HK-2 (cell line): ENCODE measurements around the gene APRT.
"Not testable (repeated sequence)": the region's sequence is repeated elsewhere in the genome, so short reads cannot be mapped to it uniquely, and the experiment has no call there.

ENCODE experiments used
- DNase-seq: peaks from one replicate; pipeline ENCODE4 v3.0.0-alpha.2; 2018; ENCODE audit not compliant: unreplicated experiment

The APRT gene

GRCh38 chr16:88788749-88789148 is 23.0 kb downstream of the APRT start:
- DNase-seq, result not testable (repeated sequence)

DNA sequence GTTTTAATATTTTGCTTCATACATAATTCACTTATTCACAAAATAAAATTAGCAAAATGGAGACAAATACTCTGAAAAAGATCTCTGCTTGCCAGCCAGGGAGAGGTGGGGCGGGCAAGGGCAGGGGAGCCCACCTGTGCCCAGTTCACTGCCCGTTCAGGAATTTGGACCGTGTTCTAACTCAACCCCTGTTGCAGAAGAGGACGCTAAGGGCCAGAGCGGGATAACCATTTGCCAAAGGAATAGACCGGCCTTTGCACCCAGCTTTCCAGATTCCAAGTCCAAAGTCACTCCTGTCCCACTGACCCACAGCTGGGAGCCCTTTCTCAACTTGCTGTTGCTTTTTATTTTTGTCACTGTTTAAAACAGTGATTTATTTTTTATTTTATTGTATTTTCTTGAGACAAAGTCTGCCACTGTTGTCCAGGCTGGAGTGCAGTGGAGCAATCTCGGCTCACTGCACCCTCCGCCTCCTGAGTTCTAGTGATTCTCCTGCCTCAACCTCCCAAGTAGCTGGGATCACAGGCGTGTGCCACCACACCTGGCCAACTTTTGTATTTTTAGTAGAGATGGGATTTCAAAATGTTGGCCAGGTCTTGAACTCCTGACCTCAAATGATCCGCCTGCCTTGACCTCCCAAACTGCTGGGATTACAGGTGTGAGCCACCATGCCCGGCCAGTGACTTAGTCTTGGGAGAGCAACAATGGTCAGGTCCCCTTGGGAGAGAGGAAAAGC is 24.0 kb downstream of the APRT start:
- no peak for DNase-seq

DNA sequence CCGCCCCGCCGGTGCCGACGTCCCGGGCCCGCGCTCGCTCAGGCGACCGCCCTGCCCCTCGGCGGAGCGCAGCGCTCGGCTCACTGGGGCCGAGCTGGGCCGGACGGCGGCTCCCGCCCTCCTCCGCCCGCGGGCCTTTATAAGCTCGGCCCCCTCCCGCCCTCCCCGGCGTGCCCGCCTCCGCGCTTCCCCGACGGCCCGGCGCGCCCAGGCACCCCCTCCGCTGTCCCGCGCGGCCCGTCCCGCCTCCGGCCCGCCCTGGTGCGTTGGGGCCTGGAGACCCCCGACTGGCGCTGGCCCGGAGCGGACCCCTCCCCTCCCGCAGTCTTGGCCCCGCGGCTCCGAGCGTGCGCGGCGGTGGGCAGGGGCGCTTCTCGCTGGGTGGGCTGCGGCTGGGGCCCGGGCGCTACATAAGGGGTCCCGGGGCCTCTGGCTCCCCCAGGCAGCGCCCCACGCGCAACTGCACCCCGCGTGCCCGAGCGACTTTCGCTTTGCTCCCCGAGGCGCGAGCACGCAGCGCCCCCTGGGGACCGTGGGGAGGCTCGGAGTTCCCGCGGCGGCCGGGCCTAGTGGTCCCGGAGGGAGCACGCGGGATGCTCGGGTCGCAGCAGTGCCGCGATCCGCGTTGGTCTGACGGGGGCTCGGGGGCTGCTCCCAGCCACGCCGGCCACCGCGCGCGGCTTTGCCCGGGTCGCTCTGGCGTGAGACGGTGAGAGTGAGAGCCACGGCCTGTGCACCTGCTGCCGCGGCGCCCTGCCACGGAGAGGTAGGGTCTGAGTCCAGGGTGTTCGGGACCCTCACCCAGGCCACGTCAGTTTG is 26.4 kb downstream of the APRT start, which contains the start of gene PIEZO1:
PIEZO1 (minus strand) TSS at position 115 of the 819 bp plus-strand sequence. CDS start 256 bp downstream, outside the sequence.
- DNase-seq, result peak; percentile 71

GRCh38 chr16:88784856-88785105 is 26.9 kb downstream of the APRT start:
- no peak for DNase-seq

GRCh38 chr16:88784074-88784855 is 27.5 kb downstream of the APRT start:
- DNase-seq, result peak; percentile 71

GRCh38 chr16:88783391-88784073 is 28.2 kb downstream of the APRT start:
- no peak for DNase-seq

DNA sequence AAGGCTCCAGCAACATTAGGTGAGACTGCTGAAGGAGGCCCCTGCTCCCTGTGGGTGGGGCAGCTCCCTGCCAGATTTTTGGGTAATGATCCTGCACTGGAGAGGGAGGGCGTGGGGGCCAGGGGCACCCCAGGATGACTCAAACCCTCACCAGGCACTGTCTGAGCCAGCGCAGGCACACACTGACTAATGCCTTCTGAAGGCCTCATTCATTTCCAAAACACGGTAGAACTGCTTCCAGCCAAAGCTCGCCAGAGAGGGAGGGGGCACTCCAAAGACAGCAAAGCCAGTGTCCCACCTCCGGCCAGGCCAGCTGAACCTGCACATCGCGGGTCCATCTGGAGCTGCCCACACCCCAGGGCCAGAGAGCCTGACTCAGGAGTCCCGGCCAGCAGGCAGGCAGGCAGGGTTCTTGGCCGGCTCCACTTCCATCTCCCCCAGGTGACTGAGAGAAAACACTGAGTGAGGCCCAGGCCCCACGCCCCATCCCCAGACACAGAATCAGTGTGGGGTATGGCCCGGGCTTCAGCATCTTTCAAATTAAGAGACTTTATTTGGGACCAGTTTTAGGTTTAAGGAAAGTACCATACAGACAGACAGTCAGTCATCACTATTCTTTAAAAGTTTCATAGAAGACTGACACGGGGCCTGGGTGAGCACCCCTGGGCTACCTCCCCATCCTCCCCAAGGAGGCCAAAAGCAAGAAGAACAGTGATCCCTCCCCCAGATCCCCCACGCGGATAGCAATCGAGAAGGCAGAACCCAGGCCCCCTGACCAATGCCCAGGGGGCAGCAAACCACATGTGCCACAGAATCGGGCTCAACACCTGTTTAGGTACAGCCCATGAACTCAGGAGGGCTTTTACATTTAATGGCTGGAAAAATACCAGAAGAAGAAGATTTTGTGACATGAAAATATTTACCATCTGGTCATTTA is 29.0 kb downstream of the APRT start:
- DNase-seq, result peak; percentile 54

GRCh38 chr16:88781140-88782077 is 30.3 kb downstream of the APRT start:
- DNase-seq, result no peak

DNA sequence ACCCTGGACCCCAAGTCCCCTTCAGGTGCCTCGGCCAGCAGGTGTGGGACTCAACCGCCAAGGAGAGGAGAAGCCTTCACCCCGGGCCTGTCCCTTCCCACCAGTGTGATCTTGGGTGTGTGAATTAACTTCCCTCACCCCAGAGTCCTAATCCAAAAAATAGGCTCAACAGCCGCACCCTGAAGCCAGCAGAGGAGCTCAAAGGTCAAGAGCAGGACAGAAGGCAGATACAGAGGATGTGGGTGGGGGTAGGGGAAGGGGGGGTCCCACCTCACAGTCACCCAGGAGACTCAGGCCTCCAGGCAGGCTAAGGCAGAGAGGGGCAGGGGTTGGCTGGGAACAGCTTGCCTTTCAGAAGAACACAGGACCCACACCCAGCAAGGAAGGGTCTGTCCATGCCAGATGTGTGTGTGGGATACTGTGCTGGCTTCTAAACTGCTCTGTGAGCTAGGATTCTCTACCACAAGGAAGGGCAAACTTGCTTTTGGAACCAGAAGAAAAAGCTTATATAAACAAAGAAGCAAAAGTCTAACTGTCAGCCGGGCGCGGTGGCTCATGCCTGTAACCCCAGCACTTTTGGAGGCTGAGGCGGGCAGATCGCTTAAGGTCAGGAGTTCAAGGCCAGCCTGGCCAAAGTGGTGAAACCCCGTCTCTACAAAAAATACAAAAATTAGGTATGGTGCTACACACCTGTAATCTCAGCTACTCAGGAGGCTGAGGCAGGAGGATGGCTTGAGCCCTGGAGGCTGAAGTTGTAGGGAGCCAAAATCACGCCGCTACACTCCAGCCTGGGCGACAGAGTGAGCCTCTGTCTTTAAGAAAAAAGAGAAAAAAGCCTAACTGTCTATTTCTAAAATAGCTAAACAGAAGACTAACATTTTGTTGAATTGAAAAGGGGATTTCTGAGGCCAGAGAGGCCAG is 31.3 kb downstream of the APRT start:
- DNase-seq, result no peak

GRCh38 chr16:88779406-88780141 is 32.2 kb downstream of the APRT start:
- DNase-seq, result no peak

GRCh38 chr16:88778541-88779065 is 33.1 kb downstream of the APRT start:
- no peak for DNase-seq

DNA sequence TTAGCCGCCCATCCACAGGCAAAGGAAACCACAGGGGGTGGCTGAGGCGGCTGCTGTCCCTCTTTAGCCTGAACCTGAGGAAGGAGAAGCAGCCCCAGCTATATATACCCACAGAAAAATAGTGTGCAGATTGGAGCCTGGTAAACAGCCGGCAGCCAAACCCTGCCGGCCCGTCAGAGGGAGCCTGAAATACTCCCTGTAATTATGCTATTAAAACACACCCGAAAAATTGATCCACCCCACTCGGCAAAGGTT is 33.5 kb downstream of the APRT start:
- no peak for DNase-seq

DNA sequence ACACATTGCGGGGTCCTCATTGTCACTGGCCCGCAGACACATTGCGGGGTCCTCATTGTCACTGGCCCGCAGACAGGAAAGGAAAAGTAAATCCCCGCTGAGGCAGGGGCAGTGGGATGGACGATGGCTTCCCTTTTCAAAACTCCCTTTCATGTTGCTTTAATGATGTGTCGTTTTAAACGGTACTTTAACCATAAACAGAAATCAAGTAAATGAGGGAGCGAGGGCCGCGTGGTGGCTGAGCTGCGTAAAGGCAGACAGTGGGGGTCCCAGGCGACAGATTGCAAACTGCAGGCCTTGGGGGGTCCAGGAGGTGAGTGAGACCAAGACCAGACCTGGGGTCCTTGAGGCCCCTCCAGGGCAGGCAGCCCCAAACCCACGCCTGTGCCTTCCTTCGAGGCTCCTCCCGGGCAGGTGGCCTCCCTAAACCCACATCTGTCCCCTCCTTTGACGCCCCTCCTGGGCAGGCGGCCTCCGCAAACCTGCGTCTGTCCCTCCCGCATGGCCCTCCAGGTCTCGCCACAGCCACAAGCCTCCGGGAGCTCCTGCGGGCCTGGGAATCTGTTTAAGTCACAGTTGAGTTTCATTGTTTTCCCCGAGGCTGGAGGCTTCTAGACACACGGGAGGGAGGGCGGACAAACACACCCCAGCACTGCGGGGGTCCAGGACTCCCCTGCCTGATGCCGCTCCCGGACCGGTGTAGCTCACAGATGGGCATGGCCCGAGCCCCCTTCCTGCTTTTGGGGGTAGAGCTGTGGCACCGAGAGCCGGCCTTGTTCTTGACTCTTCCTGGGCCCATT is 34.1 kb downstream of the APRT start:
- DNase-seq, result no peak

DNA sequence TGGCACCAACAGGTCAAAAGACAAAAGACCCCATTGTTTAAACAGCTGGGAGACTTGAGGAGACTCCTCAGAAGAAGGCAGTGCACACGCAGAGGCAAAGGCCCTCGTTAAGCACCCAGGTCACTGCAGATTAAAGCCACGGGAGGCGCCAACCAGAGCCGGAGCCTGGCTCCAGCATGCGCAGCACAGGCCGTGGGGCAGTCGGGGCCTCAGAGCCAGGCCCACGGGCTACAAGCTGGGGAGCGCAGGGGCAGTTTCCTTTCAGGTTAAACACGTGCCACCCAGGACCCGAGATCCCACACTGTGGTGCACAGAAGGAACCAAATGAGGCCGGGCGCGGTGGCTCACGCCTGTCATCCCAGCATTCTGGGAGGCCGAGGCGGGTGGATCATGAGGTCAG is 35.9 kb downstream of the APRT start:
- no peak for DNase-seq

GRCh38 chr16:88774544-88775393 is 37.0 kb downstream of the APRT start:
- DNase-seq, result no peak

DNA sequence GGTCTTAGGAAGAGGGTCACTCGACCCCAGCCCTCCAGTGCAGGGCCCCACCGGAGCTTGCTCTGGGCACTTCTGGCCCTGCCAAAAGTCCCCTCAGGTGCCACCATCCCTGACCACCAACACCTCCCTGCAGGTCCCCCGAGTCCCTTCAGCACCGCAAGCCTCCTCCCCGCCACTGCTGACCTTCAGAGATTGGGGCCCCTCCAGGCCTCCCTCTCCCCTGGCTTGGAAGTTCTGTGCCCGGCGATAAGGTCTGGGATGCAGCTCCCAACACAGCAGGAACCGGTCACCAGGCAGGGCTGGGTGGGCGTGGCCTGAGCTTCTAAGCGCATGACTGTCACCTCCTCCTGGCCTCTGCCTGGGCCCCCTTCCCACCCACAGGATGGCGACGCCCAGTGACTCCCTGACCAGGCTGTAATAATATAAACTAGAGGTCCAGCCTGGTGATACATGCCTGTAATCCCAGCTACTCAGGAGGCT is 37.9 kb downstream of the APRT start:
- DNase-seq, result peak; percentile 88
